CD4-positive, alpha-beta T cell (primary cell): Measurements from ENCODE around the gene MBLAC1. TPM values are rescaled to one million over a fixed set of nuclear protein-coding genes. Genes with fewer than 3 reads are reported as not detected.
A peak's percentile ranks its signal among the peaks of the same experiment; 100 is the strongest.

Experiments used
- ATAC-seq: fragments of 200-7000 bp; cut with Tn5 transposase; one replicate; pipeline ENCODE4 v1.10.0; 2022; ENCODE audit warnings: mild to moderate bottlenecking; ENCODE audit not compliant: poor library complexity
- CTCF ChIA-PET: fragments of 350-600 bp; sonication (Branson Sonifier 250); formaldehyde crosslinking; loops from one replicate; lab custom pipeline; 2021; ENCODE audit warnings: antibody characterized with exemption, inconsistent platforms; lab: Charles Lee
- POLR2A ChIA-PET: fragments of 350-600 bp; sonication (Branson Sonifier 250); formaldehyde crosslinking; loops from one replicate; lab custom pipeline; 2021; ENCODE audit warnings: antibody characterized with exemption, inconsistent platforms; lab: Charles Lee
- DNase-seq, 14 experiments: peaks; one replicate each; pipeline ENCODE4 v3.0.0-alpha.2; 2013 to 2020; ENCODE audit warnings: mixed read lengths in 2 of 14
- H3K27ac ChIP-seq, 2 donors: one replicate each; pipeline versions ENCODE4 v1.5.1 to v1.7.0; 2013; ENCODE audit warnings: low read length in 2 of 2, low read depth in 1 of 2, mild to moderate bottlenecking in 1 of 2
- H3K27me3 ChIP-seq, 2 experiments: 1 replicate in 1 of 2; 2 replicates in 1 of 2; pipeline versions ENCODE4 v1.6.1 to v1.7.0; 2013; ENCODE audit warnings: low read length in 2 of 2, control low read depth in 1 of 2, mild to moderate bottlenecking in 1 of 2, moderate library complexity in 1 of 2; ENCODE audit not compliant: insufficient read depth in 2 of 2, control insufficient read depth in 1 of 2
- H3K36me3 ChIP-seq: one replicate; pipeline ENCODE4 v1.6.1; 2013; ENCODE audit warnings: low read length, control low read depth; ENCODE audit not compliant: insufficient read depth
- H3K4me1 ChIP-seq: one replicate; pipeline ENCODE4 v1.6.1; 2013; ENCODE audit warnings: low read length, control low read depth; ENCODE audit not compliant: insufficient read depth
- H3K4me3 ChIP-seq: one replicate; pipeline ENCODE4 v1.5.1; 2013; ENCODE audit warnings: mild to moderate bottlenecking, low read length, moderate library complexity
- H3K9me3 ChIP-seq, 2 experiments: 1 replicate in 1 of 2; 2 replicates in 1 of 2; pipeline versions ENCODE4 v1.6.1 to v1.7.0; 2013; ENCODE audit warnings: low read length in 2 of 2, mild to moderate bottlenecking in 2 of 2, control low read depth in 1 of 2, moderate library complexity in 1 of 2; ENCODE audit not compliant: control insufficient read depth in 1 of 2, insufficient read depth in 1 of 2
- H3K27ac Mint-ChIP-seq: one replicate; pipeline ENCODE4 v1.8.0; 2020; ENCODE audit warnings: mixed read lengths
- H3K27me3 Mint-ChIP-seq: one replicate; pipeline ENCODE4 v1.8.0; 2021; ENCODE audit warnings: mixed read lengths
- H3K36me3 Mint-ChIP-seq: one replicate; pipeline ENCODE4 v1.8.0; 2021; ENCODE audit warnings: low read depth, mixed read lengths
- H3K4me1 Mint-ChIP-seq: one replicate; pipeline ENCODE4 v1.8.0; 2021; ENCODE audit warnings: low read depth, mixed read lengths
- H3K4me3 Mint-ChIP-seq: one replicate; pipeline ENCODE4 v1.8.0; 2020; ENCODE audit warnings: mild to moderate bottlenecking, mixed read lengths
- H3K9me3 Mint-ChIP-seq: one replicate; pipeline ENCODE4 v1.8.0; 2020; ENCODE audit warnings: mixed read lengths
- CTCF ChIP-seq: fragments of 200-600 bp; IDR thresholded peaks from one replicate; pipeline ENCODE4 v1.8.0; 2022; ENCODE audit warnings: antibody characterized with exemption, mild to moderate bottlenecking
- intact Hi-C, 2 experiments: fragments of 100-400 bp; cut with DNase I in 1 of 2; cut with micrococcal nuclease in 1 of 2; formaldehyde crosslinking; loops; one replicate each; pipeline versions ENCODE4 v1.15.1 to v1.9.0; 2023 to 2025; cut with DNase I, micrococcal nuclease
- total RNA-seq, 174 experiments: library from RNA in 2 of 174; stranded (reverse) in 2 of 174; gene quantifications; one replicate each; pipeline ENCODE4 v1.2.3 and lab custom pipeline; 2021 to 2026

MBLAC1 gene
- total RNA-seq, 2 experiments from 2014 or later = 3.7 to 4.4 TPM

- Mint-ChIP-seq H3K27me3 (no peaks in the 10 kb centered on the region), H3K4me1 (peaks cover 81% of the 10 kb centered on the region), H3K9me3 (no peaks in the 10 kb centered on the region), H3K36me3 (no peaks in the 10 kb centered on the region), H3K27ac (peak overlapping the region; percentile 91), H3K4me3 (peak overlapping the region; percentile 91)
- intact Hi-C loops = loop anchor here in 1 of 2 experiments (10.0 kb wide), 1 partner anchor 48 kb away; the partner anchor contains the start of gene PVRIG
- no peak for TF ChIP-seq CTCF
- Histone ChIP-seq H3K36me3 (no peaks in the 10 kb centered on the region), H3K27ac (peak overlapping the region; percentile 55 to 66), H3K4me1 (peaks cover 88% of the 10 kb centered on the region), H3K9me3 (peaks cover 0 to 3% of the 10 kb centered on the region in 2 experiments), H3K4me3 (peak overlapping the region; percentile 61), H3K27me3 (peaks cover 0 to 3% of the 10 kb centered on the region in 2 experiments)
- ATAC-seq = no peak
- CTCF ChIA-PET = interaction anchor here (1.0 to 1.5 kb wide), 5 partner anchors 23 to 50 kb away, joined by 3 to 6 read pairs (median 4); no protein-coding TSS in a partner anchor
- DNase-seq = peak in 1 of 14 experiments; percentile 26
- POLR2A ChIA-PET = interaction anchor here (0.6 to 8.3 kb wide), 18 partner anchors 8 to 758 kb away, joined by 3 to 109 read pairs (median 4); partner anchors contain the start of genes AP4M1, BUD31, GPC2 and LAMTOR4
Measured at GRCh38 chr7:100166970-100167911, 40.5 kb downstream of the MBLAC1 start.

- H3K4me3 Mint-ChIP-seq = peak overlapping the region; percentile 91
- H3K27me3 Mint-ChIP-seq = no peaks in the 10 kb centered on the region
- H3K9me3 ChIP-seq = peaks cover 0 to 3% of the 10 kb centered on the region in 2 experiments
- intact Hi-C loops = loop anchor here in 1 of 2 experiments (10.0 kb wide), 1 partner anchor 47 kb away; the partner anchor contains the start of gene PVRIG
- H3K4me1 Mint-ChIP-seq = peaks cover 74% of the 10 kb centered on the region
- H3K36me3 ChIP-seq = no peaks in the 10 kb centered on the region
- peaks cover 0 to 3% of the 10 kb centered on the region in 2 experiments for H3K27me3 ChIP-seq
- peak overlapping the region; percentile 61 for H3K4me3 ChIP-seq
- peak overlapping the region; percentile 91 for H3K27ac Mint-ChIP-seq
- ChIA-PET POLR2A (interaction anchor here (0.9 to 8.3 kb wide), 9 partner anchors 9 to 759 kb away, joined by 3 to 109 read pairs (median 15); partner anchors contain the start of genes BUD31, GPC2, LAMTOR4 and MEPCE), CTCF (interaction anchor here (1.1 to 1.5 kb wide), 3 partner anchors 9 to 49 kb away, joined by 3 to 4 read pairs (median 4); partner anchors contain the start of gene TRAPPC14)
- H3K36me3 Mint-ChIP-seq = no peaks in the 10 kb centered on the region
- no peak for TF ChIP-seq CTCF
- no peaks in the 10 kb centered on the region for H3K9me3 Mint-ChIP-seq
- peaks cover 84% of the 10 kb centered on the region for H3K4me1 ChIP-seq
- peak in 2 of 14 experiments; percentile 34 to 37 for DNase-seq
- peak overlapping the region; percentile 55 to 66 for H3K27ac ChIP-seq
- ATAC-seq = no peak
Measured at GRCh38 chr7:100167912-100168323, 41.2 kb downstream of the MBLAC1 start.
